Measurements from ENCODE around the gene XPNPEP1.
A peak's percentile ranks its signal among the peaks of the same experiment; 100 is the strongest.

GRCh38 chr10:109852475-109853037 lies 70.8 kb downstream of the XPNPEP1 start:
- TF ChIP-seq CTCF (IDR thresholded peaks at IDR 0.05; ENCODE audit: low read depth, low read length) (peak; percentile 81), EZH2phosphoT487 (IDR thresholded peaks at IDR 0.05; ENCODE audit: low read depth) (no peak)
